ENCODE results near the gene NRF1.
"Not testable (repeated sequence)": the region's sequence is repeated elsewhere in the genome, so short reads cannot be mapped to it uniquely, and the experiment has no call there.

NRF1 gene

DNA sequence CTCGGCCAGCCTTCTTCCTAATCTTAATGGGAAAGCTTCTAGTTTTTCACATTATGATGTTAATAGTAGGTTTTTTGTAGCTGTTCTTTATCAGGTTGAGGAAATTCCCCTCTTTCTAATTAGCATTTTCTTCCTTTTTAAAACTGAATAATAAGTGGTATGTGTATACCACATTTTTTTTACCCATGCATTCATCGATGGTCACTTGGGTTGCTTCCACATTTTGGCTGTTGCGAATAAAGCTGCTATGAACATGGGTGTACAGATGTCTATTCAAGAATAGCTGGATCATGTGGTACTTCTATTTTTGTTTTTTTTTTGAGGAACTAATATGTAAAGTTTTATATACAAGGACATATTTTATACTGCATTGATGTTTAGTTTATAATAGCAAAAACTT, 44.3 kb downstream of the NRF1 start:
- peaks cover 3% of the 10 kb centered on the region for H3K36me3 ChIP-seq (ENCODE audit: control insufficient read depth, insufficient read depth, low read length)
- no peak overlapping the region for H3K4me3 ChIP-seq (replicated peaks; ENCODE audit: low read depth, low read length)
- no peak for DNase-seq (ENCODE audit: extremely low read depth, insufficient read length)
- TF ChIP-seq, protein P1, sequence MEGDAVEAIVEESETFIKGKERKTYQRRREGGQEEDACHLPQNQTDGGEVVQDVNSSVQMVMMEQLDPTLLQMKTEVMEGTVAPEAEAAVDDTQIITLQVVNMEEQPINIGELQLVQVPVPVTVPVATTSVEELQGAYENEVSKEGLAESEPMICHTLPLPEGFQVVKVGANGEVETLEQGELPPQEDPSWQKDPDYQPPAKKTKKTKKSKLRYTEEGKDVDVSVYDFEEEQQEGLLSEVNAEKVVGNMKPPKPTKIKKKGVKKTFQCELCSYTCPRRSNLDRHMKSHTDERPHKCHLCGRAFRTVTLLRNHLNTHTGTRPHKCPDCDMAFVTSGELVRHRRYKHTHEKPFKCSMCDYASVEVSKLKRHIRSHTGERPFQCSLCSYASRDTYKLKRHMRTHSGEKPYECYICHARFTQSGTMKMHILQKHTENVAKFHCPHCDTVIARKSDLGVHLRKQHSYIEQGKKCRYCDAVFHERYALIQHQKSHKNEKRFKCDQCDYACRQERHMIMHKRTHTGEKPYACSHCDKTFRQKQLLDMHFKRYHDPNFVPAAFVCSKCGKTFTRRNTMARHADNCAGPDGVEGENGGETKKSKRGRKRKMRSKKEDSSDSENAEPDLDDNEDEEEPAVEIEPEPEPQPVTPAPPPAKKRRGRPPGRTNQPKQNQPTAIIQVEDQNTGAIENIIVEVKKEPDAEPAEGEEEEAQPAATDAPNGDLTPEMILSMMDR (IDR thresholded peaks at IDR 0.05; ENCODE audit: insufficient read depth, low read length, poor library complexity, severe bottlenecking), result no peak
- H3K27me3 ChIP-seq (replicated peaks; ENCODE audit: control insufficient read depth, insufficient read depth, low read length), result no peaks in the 10 kb centered on the region

DNA sequence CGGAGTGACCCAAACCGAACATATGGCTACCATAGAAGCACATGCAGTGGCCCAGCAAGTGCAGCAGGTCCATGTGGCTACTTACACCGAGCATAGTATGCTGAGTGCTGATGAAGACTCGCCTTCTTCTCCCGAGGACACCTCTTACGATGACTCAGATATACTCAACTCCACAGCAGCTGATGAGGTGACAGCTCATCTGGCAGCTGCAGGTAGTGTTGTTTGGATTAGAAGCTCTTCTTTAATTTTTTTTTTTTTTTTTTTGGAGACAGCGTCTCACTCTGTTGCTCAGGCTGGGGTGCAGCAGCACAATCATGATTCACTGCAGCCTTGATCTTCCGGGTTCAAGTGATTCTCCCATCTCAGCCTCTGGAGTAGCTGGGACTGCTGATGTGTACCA, 45.8 kb downstream of the NRF1 start:
- no peak for DNase-seq (ENCODE audit: extremely low read depth, insufficient read length)
- Histone ChIP-seq H3K27me3 (replicated peaks; ENCODE audit: control insufficient read depth, insufficient read depth, low read length) (no peaks in the 10 kb centered on the region), H3K36me3 (ENCODE audit: control insufficient read depth, insufficient read depth, low read length) (peaks cover 3% of the 10 kb centered on the region), H3K4me3 (replicated peaks; ENCODE audit: low read depth, low read length) (no peak overlapping the region)
- TF ChIP-seq, protein P1 (IDR thresholded peaks at IDR 0.05; ENCODE audit: insufficient read depth, low read length, poor library complexity, severe bottlenecking), result no peak

DNA sequence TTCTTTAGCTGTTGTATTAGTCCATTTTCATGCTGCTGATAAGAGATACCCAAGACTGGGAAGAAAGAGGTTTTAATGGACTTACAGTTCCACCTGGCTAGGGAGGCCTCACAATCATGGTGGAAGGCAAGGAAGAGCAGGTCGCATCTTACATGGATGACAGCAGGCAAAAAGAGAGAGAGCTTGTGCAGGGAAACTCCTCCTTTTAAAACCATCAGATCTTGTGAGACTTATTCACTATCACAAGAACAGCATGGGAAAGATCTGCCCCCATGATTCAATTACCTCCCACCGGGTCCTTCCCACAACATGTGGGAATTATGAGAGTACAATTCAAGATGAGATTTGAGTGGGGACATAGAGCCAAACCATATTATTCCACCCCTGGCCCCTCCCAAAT, 48.4 kb downstream of the NRF1 start:
- not testable (repeated sequence) for H3K4me3 ChIP-seq (replicated peaks; ENCODE audit: low read depth, low read length); H3K36me3 ChIP-seq (ENCODE audit: control insufficient read depth, insufficient read depth, low read length); DNase-seq (ENCODE audit: extremely low read depth, insufficient read length); H3K27me3 ChIP-seq (replicated peaks; ENCODE audit: control insufficient read depth, insufficient read depth, low read length)

DNA sequence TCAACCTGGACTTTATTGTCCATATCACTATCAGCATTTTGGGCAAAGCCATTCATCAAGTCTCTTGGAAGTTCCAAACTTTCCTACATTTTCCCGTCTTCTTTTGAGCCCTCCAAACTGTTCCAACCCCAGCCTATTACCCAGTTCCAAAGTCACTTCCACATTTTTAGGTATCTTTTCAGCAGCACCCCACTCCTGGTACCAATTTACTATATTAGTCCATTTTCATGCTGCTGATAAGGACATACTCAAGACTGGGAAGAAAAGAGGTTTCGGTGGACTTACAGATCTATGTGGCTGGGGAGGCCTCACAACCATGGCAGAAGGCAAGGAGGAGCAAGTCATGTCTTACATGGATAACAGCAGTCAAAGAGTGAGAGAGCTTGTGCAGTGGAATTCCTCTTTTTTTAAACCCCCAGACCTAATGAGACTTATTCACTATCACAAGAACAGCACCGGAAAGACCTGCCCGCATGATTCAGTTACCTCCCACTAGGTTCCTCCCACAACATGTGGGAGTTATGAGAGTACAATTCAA, 50.2 kb downstream of the NRF1 start:
- H3K36me3 ChIP-seq (ENCODE audit: control insufficient read depth, insufficient read depth, low read length), result peaks cover 3% of the 10 kb centered on the region
- H3K4me3 ChIP-seq (replicated peaks; ENCODE audit: low read depth, low read length), result no peak overlapping the region
- H3K27me3 ChIP-seq (replicated peaks; ENCODE audit: control insufficient read depth, insufficient read depth, low read length), result no peaks in the 10 kb centered on the region
- DNase-seq (ENCODE audit: extremely low read depth, insufficient read length), result no peak
- TF ChIP-seq, protein P1 (IDR thresholded peaks at IDR 0.05; ENCODE audit: insufficient read depth, low read length, poor library complexity, severe bottlenecking), result no peak

DNA sequence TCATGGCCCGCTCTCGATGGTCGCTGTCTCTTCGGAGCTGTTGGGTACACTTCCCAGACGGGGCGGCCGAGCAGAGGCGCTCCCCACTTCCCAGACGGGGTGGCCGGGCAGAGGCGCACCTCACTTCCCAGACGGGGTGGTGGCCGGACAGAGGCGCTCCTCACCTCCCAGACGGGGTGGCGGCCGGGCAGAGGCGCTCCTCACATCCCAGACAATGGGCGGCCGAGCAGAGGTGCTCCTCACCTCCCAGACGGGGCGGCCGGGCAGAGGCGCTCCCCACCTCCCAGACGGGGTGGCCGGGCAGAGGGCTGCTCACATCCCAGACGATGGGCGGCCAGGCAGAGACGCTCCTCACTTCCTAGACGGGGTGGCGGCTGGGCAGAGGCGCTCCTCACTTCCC, 51.7 kb downstream of the NRF1 start:
- H3K27me3 ChIP-seq (replicated peaks; ENCODE audit: control insufficient read depth, insufficient read depth, low read length); H3K36me3 ChIP-seq (ENCODE audit: control insufficient read depth, insufficient read depth, low read length); DNase-seq (ENCODE audit: extremely low read depth, insufficient read length); H3K4me3 ChIP-seq (replicated peaks; ENCODE audit: low read depth, low read length): not testable (repeated sequence)

DNA sequence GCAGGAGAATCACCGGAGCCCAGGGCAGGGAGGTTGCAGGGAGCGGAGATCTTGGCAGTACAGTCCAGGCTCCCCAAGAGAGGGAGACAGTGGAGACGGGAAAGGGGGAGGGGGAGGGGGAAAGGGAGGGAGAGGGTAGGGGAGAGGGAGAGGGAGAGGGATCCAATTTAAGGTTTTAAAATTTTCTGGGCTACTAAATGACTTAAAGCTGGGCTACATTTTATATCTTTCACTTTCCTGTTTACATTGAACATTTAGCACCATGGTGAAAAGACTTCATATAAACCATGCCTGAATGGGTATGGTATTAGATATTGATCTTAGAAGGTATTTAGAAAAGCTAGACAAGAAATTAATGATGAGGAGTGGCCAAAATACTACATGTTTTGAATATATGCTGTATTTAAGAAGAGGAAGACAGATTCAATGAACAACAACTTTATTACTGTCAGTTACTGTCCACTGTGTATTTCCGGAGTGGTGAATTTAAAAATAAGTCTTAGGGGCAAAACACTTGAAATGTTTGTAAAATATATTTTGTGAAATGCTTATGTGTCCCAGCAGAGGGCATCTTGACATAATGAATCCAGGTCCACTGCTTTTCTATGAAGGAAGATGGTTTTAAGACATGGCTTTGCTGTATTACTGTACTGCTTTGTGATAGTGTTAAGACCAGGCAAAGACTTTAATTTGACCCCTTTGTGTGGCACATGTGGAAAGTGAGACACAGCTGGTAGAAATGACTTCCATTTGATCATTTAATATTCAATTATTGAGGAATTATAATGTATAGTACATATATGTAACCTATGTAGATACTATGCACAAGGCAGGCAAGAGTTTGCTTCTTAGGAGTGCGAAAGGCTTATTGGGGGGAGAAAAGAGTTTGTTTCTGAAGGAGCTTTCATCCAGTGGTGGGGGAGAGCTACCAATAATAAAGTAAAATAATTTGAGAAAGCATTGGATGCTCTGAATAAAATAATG, 52.8 kb downstream of the NRF1 start:
- Histone ChIP-seq H3K27me3 (replicated peaks; ENCODE audit: control insufficient read depth, insufficient read depth, low read length) (no peaks in the 10 kb centered on the region), H3K36me3 (ENCODE audit: control insufficient read depth, insufficient read depth, low read length) (peaks cover 2% of the 10 kb centered on the region), H3K4me3 (replicated peaks; ENCODE audit: low read depth, low read length) (no peak overlapping the region)
- TF ChIP-seq, protein P1 (IDR thresholded peaks at IDR 0.05; ENCODE audit: insufficient read depth, low read length, poor library complexity, severe bottlenecking), result peak; percentile 43
- DNase-seq (ENCODE audit: extremely low read depth, insufficient read length), result no peak
